Naive thymus-derived CD8-positive, alpha-beta T cell (primary cell): ENCODE data around the gene RGS3. TPM values are rescaled to one million over a fixed set of nuclear protein-coding genes. Genes with fewer than 3 reads are reported as not detected.

Source experiments
- ATAC-seq, 2 donors: fragments of 150-1000 bp; cut with Tn5 transposase in 1 of 2; sonication (Bioruptor Pico), chemical (Tn5 transposase) in 1 of 2; 1 replicate in 1 of 2; 2 replicates in 1 of 2; pipeline ENCODE4 v1.10.0; 2021; ENCODE audit warnings: mild to moderate bottlenecking in 2 of 2, moderate library complexity in 2 of 2
- POLR2A ChIA-PET: fragments of 350-600 bp; sonication (Branson Sonifier 250); formaldehyde crosslinking; loops from one replicate; lab custom pipeline; 2021; ENCODE audit warnings: antibody characterized with exemption; lab: Charles Lee
- DNase-seq, 10 donors: peaks; one replicate each; pipeline versions ENCODE4 v3.0.0 to v3.0.0-alpha.2; 2020 to 2022
- H3K27ac Mint-ChIP-seq, 10 donors: one replicate each; pipeline ENCODE4 v1.8.0; 2020 to 2022; ENCODE audit warnings: mild to moderate bottlenecking in 10 of 10, mixed read lengths in 10 of 10, moderate library complexity in 4 of 10, inconsistent platforms in 1 of 10
- H3K27me3 Mint-ChIP-seq, 5 donors: one replicate each; pipeline ENCODE4 v1.8.0; 2021 to 2022; ENCODE audit warnings: mixed read lengths in 5 of 5
- H3K36me3 Mint-ChIP-seq, 3 donors: one replicate each; pipeline ENCODE4 v1.8.0; 2020 to 2022; ENCODE audit warnings: mixed read lengths in 3 of 3, mild to moderate bottlenecking in 2 of 3, inconsistent platforms in 1 of 3
- H3K4me1 Mint-ChIP-seq, 4 donors: one replicate each; pipeline ENCODE4 v1.8.0; 2021 to 2022; ENCODE audit warnings: mixed read lengths in 4 of 4
- H3K4me3 Mint-ChIP-seq, 10 donors: one replicate each; pipeline ENCODE4 v1.8.0; 2020 to 2022; ENCODE audit warnings: mild to moderate bottlenecking in 10 of 10, mixed read lengths in 10 of 10, moderate library complexity in 6 of 10, inconsistent platforms in 1 of 10
- H3K9me3 Mint-ChIP-seq, 9 donors: one replicate each; pipeline ENCODE4 v1.8.0; 2020 to 2022; ENCODE audit warnings: mixed read lengths in 9 of 9, mild to moderate bottlenecking in 3 of 9, inconsistent platforms in 1 of 9, moderate library complexity in 1 of 9
- polyA plus RNA-seq, 3 donors: library from polyadenylated mRNA; unstranded; fragments of 300-500 nt; fragmentation: Illumina TruSeq; gene quantifications; one replicate each; pipeline ENCODE4 v1.2.3, GENCODE V29; 2021
- total RNA-seq, 8 experiments: library from RNA in 2 of 8; stranded (reverse) in 2 of 8; gene quantifications; one replicate each; pipeline ENCODE4 v1.2.3 and lab custom pipeline; 2021 to 2026

The RGS3 gene
- total and polyA plus RNA-seq, 5 experiments from 2014 or later: 17.9 to 33.4 (median 27.8) TPM

- Mint-ChIP-seq H3K4me1 (peaks cover 44 to 94% (median 83%) of the 10 kb centered on the region in 4 donors), H3K36me3 (peaks cover 0 to 41% (median 4%) of the 10 kb centered on the region in 3 donors), H3K9me3 (no peaks in the 10 kb centered on the region), H3K4me3 (peak overlapping the region; percentile 74 to 92 (median 86)), H3K27ac (peak overlapping the region; percentile 93 to 97 (median 95)), H3K27me3 (no peaks in the 10 kb centered on the region)
- ATAC-seq: peak; percentile 80 to 84
- POLR2A ChIA-PET: interaction anchor here (0.6 to 5.3 kb wide), 13 partner anchors 55 to 307 kb away, joined by 3 to 72 read pairs (median 4); partner anchors contain the start of genes C9orf43, CDC26, POLE3 and PRPF4
- peak; percentile 53 to 89 (median 74) for DNase-seq
Observed at GRCh38 chr9:113581865-113582697, 118.6 kb downstream of the RGS3 start.

GRCh38 chr9:113582698-113583200 lies 119.2 kb downstream of the RGS3 start:
- no peaks in the 10 kb centered on the region for H3K9me3 Mint-ChIP-seq
- H3K27me3 Mint-ChIP-seq: no peaks in the 10 kb centered on the region
- POLR2A ChIA-PET: interaction anchor here (1.0 to 5.3 kb wide), 6 partner anchors 56 to 173 kb away, joined by 3 to 72 read pairs (median 10); partner anchors contain the start of genes C9orf43 and POLE3
- peaks cover 39 to 87% (median 77%) of the 10 kb centered on the region in 4 donors for H3K4me1 Mint-ChIP-seq
- peaks cover 0 to 41% (median 4%) of the 10 kb centered on the region in 3 donors for H3K36me3 Mint-ChIP-seq
- ATAC-seq: no peak
- peak overlapping the region in 7 of 10 donors; percentile 12 to 90 (median 78) for H3K4me3 Mint-ChIP-seq
- H3K27ac Mint-ChIP-seq: peak overlapping the region; percentile 70 to 97 (median 95)
- no peak for DNase-seq

GRCh38 chr9:113583511-113584427 lies 120.2 kb downstream of the RGS3 start:
- peak overlapping the region in 9 of 10 donors; percentile 40 to 97 (median 71) for H3K27ac Mint-ChIP-seq
- POLR2A ChIA-PET: interaction anchor here (1.1 to 2.1 kb wide), 2 partner anchors 60 to 174 kb away, joined by 4 to 12 read pairs; partner anchors contain the start of genes C9orf43 and POLE3
- ATAC-seq (no peak), DNase-seq (no peak)
- peaks cover 0 to 41% (median 4%) of the 10 kb centered on the region in 3 donors for H3K36me3 Mint-ChIP-seq
- H3K9me3 Mint-ChIP-seq: no peaks in the 10 kb centered on the region
- H3K4me3 Mint-ChIP-seq: no peak overlapping the region
- no peaks in the 10 kb centered on the region for H3K27me3 Mint-ChIP-seq
- peaks cover 31 to 87% (median 73%) of the 10 kb centered on the region in 4 donors for H3K4me1 Mint-ChIP-seq

- peaks cover 29 to 87% (median 73%) of the 10 kb centered on the region in 4 donors for H3K4me1 Mint-ChIP-seq
- no peaks in the 10 kb centered on the region for H3K27me3 Mint-ChIP-seq
- DNase-seq (no peak), ATAC-seq (no peak)
- peaks cover 0 to 41% (median 4%) of the 10 kb centered on the region in 3 donors for H3K36me3 Mint-ChIP-seq
- no peak overlapping the region for H3K4me3 Mint-ChIP-seq
- POLR2A ChIA-PET: no interaction called here
- peak overlapping the region in 9 of 10 donors; percentile 20 to 92 (median 69) for H3K27ac Mint-ChIP-seq
- H3K9me3 Mint-ChIP-seq: no peaks in the 10 kb centered on the region
Observed at GRCh38 chr9:113584428-113585084, 121.0 kb downstream of the RGS3 start.

- H3K27ac Mint-ChIP-seq: peak overlapping the region; percentile 47 to 92 (median 68)
Observed at GRCh38 chr9:113585085-113585442, 121.5 kb downstream of the RGS3 start.

GRCh38 chr9:113585555-113585954 lies 122.0 kb downstream of the RGS3 start:
- peaks cover 0 to 41% (median 4%) of the 10 kb centered on the region in 3 donors for H3K36me3 Mint-ChIP-seq
- DNase-seq: no peak
- no peaks in the 10 kb centered on the region for H3K9me3 Mint-ChIP-seq
- no peak overlapping the region for H3K4me3 Mint-ChIP-seq
- H3K27me3 Mint-ChIP-seq: no peaks in the 10 kb centered on the region
- POLR2A ChIA-PET: no interaction called here
- H3K4me1 Mint-ChIP-seq: peaks cover 23 to 83% (median 71%) of the 10 kb centered on the region in 4 donors
- no peak for ATAC-seq
- peak overlapping the region; percentile 47 to 92 (median 70) for H3K27ac Mint-ChIP-seq

More at GRCh38 chr9:113585085-113585442, 121.5 kb downstream of the RGS3 start:
- Mint-ChIP-seq H3K27me3 (no peaks in the 10 kb centered on the region), H3K9me3 (no peaks in the 10 kb centered on the region), H3K36me3 (peaks cover 0 to 41% (median 4%) of the 10 kb centered on the region in 3 donors), H3K4me3 (no peak overlapping the region), H3K4me1 (peaks cover 24 to 87% (median 73%) of the 10 kb centered on the region in 4 donors)
- POLR2A ChIA-PET: no interaction called here
- DNase-seq (no peak), ATAC-seq (no peak)

- Mint-ChIP-seq H3K4me3 (no peak overlapping the region), H3K4me1 (peaks cover 15 to 71% (median 54%) of the 10 kb centered on the region in 4 donors), H3K27me3 (no peaks in the 10 kb centered on the region), H3K9me3 (no peaks in the 10 kb centered on the region), H3K27ac (peak overlapping the region in 8 of 10 donors; percentile 45 to 73 (median 60)), H3K36me3 (peaks cover 0 to 50% (median 4%) of the 10 kb centered on the region in 3 donors)
- DNase-seq: peak in 1 of 10 donors; percentile 10
- peak; percentile 40 to 66 for ATAC-seq
- POLR2A ChIA-PET: no interaction called here
Observed at GRCh38 chr9:113587471-113588031, 124.0 kb downstream of the RGS3 start.

- H3K27me3 Mint-ChIP-seq: no peaks in the 10 kb centered on the region
- ATAC-seq: no peak
- H3K9me3 Mint-ChIP-seq: no peaks in the 10 kb centered on the region
- no peak overlapping the region for H3K4me3 Mint-ChIP-seq
- H3K4me1 Mint-ChIP-seq: peaks cover 13 to 66% (median 52%) of the 10 kb centered on the region in 4 donors
- no peak for DNase-seq
- peaks cover 0 to 49% (median 4%) of the 10 kb centered on the region in 3 donors for H3K36me3 Mint-ChIP-seq
- peak overlapping the region in 9 of 10 donors; percentile 62 to 88 (median 73) for H3K27ac Mint-ChIP-seq
- POLR2A ChIA-PET: interaction anchor here (1.0 to 2.3 kb wide), 4 partner anchors 9 to 178 kb away, joined by 3 to 9 read pairs (median 4); partner anchors contain the start of genes C9orf43 and POLE3
Observed at GRCh38 chr9:113588242-113588810, 124.8 kb downstream of the RGS3 start.

- DNase-seq (no peak), ATAC-seq (no peak)
- Mint-ChIP-seq H3K4me3 (peak overlapping the region in 1 of 10 donors; percentile 6), H3K9me3 (no peaks in the 10 kb centered on the region), H3K27me3 (no peaks in the 10 kb centered on the region), H3K36me3 (peaks cover 0 to 43% (median 2%) of the 10 kb centered on the region in 3 donors), H3K4me1 (peaks cover 13 to 63% (median 47%) of the 10 kb centered on the region in 4 donors), H3K27ac (peak overlapping the region in 7 of 10 donors; percentile 18 to 88 (median 77))
- POLR2A ChIA-PET: interaction anchor here (1.0 to 2.3 kb wide), 5 partner anchors 10 to 179 kb away, joined by 3 to 9 read pairs (median 3); partner anchors contain the start of genes C9orf43 and POLE3
Observed at GRCh38 chr9:113588936-113589335, 125.4 kb downstream of the RGS3 start.

- H3K4me3 Mint-ChIP-seq: peak overlapping the region in 2 of 10 donors; percentile 6 to 42
- no peak for DNase-seq
- peaks cover 13 to 60% (median 46%) of the 10 kb centered on the region in 4 donors for H3K4me1 Mint-ChIP-seq
- H3K27ac Mint-ChIP-seq: peak overlapping the region in 6 of 10 donors; percentile 53 to 85 (median 70)
- H3K9me3 Mint-ChIP-seq: no peaks in the 10 kb centered on the region
- POLR2A ChIA-PET: interaction anchor here (0.6 to 2.3 kb wide), 5 partner anchors 10 to 138 kb away, joined by 3 to 9 read pairs (median 3); no protein-coding TSS in a partner anchor
- peaks cover 0 to 41% (median 0%) of the 10 kb centered on the region in 3 donors for H3K36me3 Mint-ChIP-seq
- no peaks in the 10 kb centered on the region for H3K27me3 Mint-ChIP-seq
- no peak for ATAC-seq
Observed at GRCh38 chr9:113589407-113589806, 125.9 kb downstream of the RGS3 start.
